GM18502 (cell line): Measurements from ENCODE around the gene ATP8B2.

ENCODE experiments used
- ATAC-seq: cut with Tn5 transposase; IDR thresholded peaks from one replicate; pipeline ENCODE4 v1.9.1; 2021; ENCODE audit warnings: mild to moderate bottlenecking; ENCODE audit not compliant: unreplicated experiment, poor library complexity

Gene ATP8B2

DNA sequence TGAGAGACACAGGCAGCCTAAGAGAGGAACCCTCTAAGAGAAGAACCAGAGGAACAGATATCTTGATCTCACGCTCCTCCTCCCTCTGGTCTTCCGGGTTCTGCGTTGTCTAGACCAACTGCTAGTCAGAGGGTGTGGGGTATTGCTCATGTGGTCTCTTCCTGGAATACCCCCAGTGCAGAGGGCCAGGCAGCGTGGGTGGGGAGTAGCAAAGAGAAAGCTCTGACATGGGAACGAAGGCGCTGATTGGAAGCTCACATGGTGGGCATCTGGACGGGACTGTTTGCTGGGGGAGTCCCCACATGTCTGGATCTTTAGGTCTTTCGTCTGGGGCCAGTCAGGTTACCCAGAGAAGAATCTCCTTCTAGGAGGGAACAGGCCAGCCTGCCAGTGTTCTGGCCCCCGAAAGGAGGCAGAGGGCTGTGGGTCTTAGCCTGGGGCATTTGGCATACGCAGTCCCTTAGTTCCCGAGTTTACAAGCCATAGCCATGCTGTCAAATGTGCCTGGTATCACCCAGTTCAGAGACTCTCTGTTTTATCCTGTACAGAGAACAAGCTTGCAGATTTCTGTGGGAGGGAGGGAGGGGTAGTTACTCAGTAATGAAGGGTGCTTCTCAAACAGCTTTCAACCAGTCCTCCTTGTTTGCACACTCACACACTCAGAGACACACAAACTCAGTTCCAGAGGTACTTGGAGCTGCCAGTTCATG is 61.5 kb downstream of the ATP8B2 start:
- ATAC-seq = peak; percentile 91

DNA sequence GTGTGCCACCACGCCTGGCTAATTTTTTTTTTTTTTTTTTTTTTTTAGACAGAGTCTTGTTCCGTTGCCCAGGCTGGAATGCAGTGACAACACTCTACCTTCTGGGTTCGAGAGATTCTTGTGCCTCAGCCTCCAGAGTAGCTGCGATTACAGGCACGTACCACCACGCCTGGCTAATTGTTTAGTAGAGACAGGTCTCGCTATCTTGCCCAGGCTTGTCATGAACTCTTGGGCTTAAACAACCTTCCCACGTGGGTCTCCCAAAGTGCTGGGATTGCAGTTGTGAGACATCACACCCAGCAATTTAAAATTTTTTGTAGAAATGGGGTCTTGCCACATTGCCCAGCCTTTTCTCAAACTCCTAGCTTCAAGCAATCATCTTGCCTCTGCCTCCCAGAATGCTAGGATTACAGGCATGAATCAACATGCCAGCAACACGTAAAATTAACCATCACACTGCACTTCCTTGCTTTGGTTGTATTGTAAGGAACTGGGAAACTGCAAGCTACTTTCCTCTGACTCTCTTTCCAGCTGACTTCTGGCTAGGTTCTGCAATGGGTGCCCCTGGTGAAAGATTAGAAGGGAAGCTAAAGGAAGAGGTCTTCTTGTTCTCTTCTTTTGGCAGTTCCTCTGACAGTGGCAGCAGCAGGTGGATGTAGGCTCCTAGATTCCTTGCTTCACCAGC is 65.9 kb downstream of the ATP8B2 start:
- no peak for ATAC-seq

DNA sequence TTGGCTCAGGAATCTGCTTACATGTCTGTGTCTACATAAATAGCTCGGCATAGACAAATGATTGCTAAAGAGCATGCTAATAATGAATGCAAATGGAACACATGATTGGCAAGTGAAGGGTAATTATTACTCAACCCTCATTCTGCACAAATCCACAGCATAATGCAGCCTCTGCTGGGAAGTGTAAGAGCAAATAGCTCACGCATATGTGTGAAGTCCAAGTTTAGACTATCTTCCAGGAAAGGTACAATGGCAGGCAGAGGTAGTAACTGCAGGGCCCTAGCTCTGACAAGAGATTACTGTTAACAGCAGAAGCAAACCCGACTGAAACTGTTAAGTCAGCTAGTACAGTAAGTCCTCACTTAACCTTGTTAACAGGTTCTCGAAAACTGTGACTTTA is 72.8 kb downstream of the ATP8B2 start:
- no peak for ATAC-seq

DNA sequence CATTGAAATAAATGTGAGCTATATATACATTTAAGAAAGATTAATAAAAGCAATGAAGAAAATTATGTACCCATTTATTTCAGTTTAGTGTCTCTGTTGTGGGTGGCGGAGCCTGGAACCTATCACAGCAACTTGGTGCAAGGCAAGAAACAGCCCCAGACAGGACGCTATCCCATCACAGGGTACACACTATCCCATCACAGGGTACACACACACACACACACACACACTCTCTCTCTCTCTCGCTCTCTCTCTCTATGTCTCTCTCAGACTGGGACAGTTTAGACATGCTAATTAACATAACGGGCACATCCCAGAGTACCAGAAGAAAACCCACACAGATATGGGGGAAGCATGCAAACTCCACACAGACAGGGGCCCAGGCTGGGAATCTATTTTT is 73.4 kb downstream of the ATP8B2 start:
- no peak for ATAC-seq

DNA sequence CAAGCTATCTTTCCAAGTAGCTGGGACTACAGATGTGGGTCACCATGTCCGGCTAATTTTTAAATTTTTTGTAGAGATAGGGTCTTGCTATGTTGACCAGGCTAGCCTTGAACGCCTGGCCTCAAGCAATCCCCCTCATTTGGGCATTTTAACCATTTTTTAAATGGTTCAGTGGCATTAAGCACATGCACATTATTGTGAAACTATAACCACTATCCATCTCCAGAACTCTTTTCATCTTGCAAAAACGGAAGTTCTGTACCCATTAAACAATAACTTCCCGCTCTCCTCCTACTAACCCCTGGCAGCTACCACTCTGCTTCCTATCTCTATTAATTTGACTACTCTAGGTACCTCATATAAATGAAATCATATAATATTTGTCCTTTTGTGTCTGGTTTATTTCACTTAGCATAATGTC is 75.1 kb downstream of the ATP8B2 start:
- no peak for ATAC-seq
